HepG2 (cell line): Measurements from ENCODE around the gene KIZ.

Experiments
- GTF3A ChIP-seq: sonication (generic); formaldehyde crosslinking; conservative IDR thresholded peaks from 2 replicates; pipeline ENCODE4 v1.4.0; 2020; ENCODE audit warnings: mild to moderate bottlenecking, missing genetic modification reagents
- HDAC2 ChIP-seq: sonication (generic); formaldehyde crosslinking; IDR thresholded peaks from 2 replicates; pipeline ENCODE4 v1.4.0; 2020; ENCODE audit warnings: missing genetic modification reagents
- POLR2A ChIP-seq, 2 experiments: IDR thresholded peaks; 2 replicates each; pipeline ENCODE4 v1.6.1; 2011; ENCODE audit warnings: low read depth in 2 of 2, low read length in 2 of 2, mild to moderate bottlenecking in 1 of 2, moderate library complexity in 1 of 2; ENCODE audit not compliant: insufficient read depth in 1 of 2
- SIN3B ChIP-seq: fragments of 150-350 bp; IDR thresholded peaks from 2 replicates; pipeline ENCODE4 v1.6.1; 2014; ENCODE audit warnings: low read length
- SUZ12 ChIP-seq: fragments of 150-350 bp; IDR thresholded peaks from 2 replicates; pipeline ENCODE4 v1.6.1; 2014; ENCODE audit warnings: low read depth, low read length
- ZNF232 ChIP-seq: sonication (generic); formaldehyde crosslinking; IDR thresholded peaks from 2 replicates; pipeline ENCODE4 v1.4.0; 2020; ENCODE audit warnings: missing genetic modification reagents, borderline replicate concordance

- TF ChIP-seq HDAC2 (no peak), SUZ12 (no peak), POLR2A (IDR thresholded peaks at IDR 0.05; ENCODE audit: insufficient read depth in 1 of 2, low read depth in 2 of 2, low read length in 2 of 2) (no peak), GTF3A (CRISPR knock-in tag) (no peak), ZNF232 (CRISPR knock-in tag) (no peak), SIN3B (no peak)
Measured at GRCh38 chr20:21180248-21180647, 54.4 kb downstream of the KIZ start.
